K562 (cell line): Measurements from ENCODE around the gene ZNF800. TPM values are rescaled to one million over a fixed set of nuclear protein-coding genes. Genes with fewer than 3 reads are reported as not detected.

ENCODE experiments used
- ATF2 ChIP-seq: sonication (generic); formaldehyde crosslinking; IDR thresholded peaks from 2 replicates; pipeline ENCODE4 v1.8.1; 2022; ENCODE audit warnings: missing genetic modification reagents
- CHCHD3 ChIP-seq: fragments of 250-450 bp; sonication (Bioruptor Pico); IDR thresholded peaks from 2 replicates; pipeline ENCODE4 v2.1.2; 2022; ENCODE audit warnings: mild to moderate bottlenecking
- COPS2 ChIP-seq: fragments of 450-650 bp; conservative IDR thresholded peaks from 2 replicates; pipeline ENCODE4 v1.6.1; 2016; ENCODE audit warnings: mild to moderate bottlenecking, moderate library complexity
- DPF2 ChIP-seq: fragments of 450-650 bp; IDR thresholded peaks from 2 replicates; pipeline ENCODE4 v1.6.1; 2016
- E2F1 ChIP-seq: sonication (generic); formaldehyde crosslinking; IDR thresholded peaks from 2 replicates; pipeline ENCODE4 v1.8.1; 2023; ENCODE audit warnings: mild to moderate bottlenecking, missing genetic modification reagents, moderate library complexity
- FOXO4 ChIP-seq: fragments of 450-650 bp; formaldehyde crosslinking; IDR thresholded peaks from 2 replicates; pipeline ENCODE4 v1.4.0; 2020; ENCODE audit warnings: mild to moderate bottlenecking, moderate library complexity
- HINFP ChIP-seq: fragments of 450-650 bp; conservative IDR thresholded peaks from 2 replicates; pipeline ENCODE4 v1.6.1; 2016; ENCODE audit warnings: missing genetic modification characterization, low read depth, mild to moderate bottlenecking, control low read depth, missing compliant biosample characterization
- KAT8 ChIP-seq: fragments of 450-650 bp; IDR thresholded peaks from 2 replicates; pipeline ENCODE4 v1.6.1; 2016; ENCODE audit warnings: low read depth, mild to moderate bottlenecking
- MAX ChIP-seq: sonication (generic); formaldehyde crosslinking; IDR thresholded peaks from 2 replicates; pipeline ENCODE4 v1.9.0; 2022; ENCODE audit warnings: mild to moderate bottlenecking, missing genetic modification reagents
- MCM7 ChIP-seq, 2 experiments: fragments of 450-650 bp; IDR thresholded peaks; 2 replicates each; pipeline ENCODE4 v1.6.1; 2016 to 2018
- NFRKB ChIP-seq: fragments of 450-650 bp; IDR thresholded peaks from 2 replicates; pipeline ENCODE4 v1.6.1; 2016; ENCODE audit warnings: low read depth
- PPARD ChIP-seq: fragments of 250-450 bp; sonication (Bioruptor Pico); IDR thresholded peaks from 2 replicates; pipeline ENCODE4 v1.8.0; 2022; ENCODE audit warnings: inconsistent platforms, mild to moderate bottlenecking, moderate library complexity
- PRDM10 ChIP-seq: fragments of 450-650 bp; IDR thresholded peaks from 2 replicates; pipeline ENCODE4 v1.6.1; 2018; ENCODE audit not compliant: partially characterized antibody
- RFX5 ChIP-seq: IDR thresholded peaks from 2 replicates; pipeline ENCODE4 v1.6.1; 2011; ENCODE audit warnings: low read depth, mild to moderate bottlenecking, improper control_type of control experiment, low read length
- RHOXF2B ChIP-seq: fragments of 250-450 bp; sonication (Bioruptor Pico); conservative IDR thresholded peaks from 2 replicates; pipeline ENCODE4 v1.5.1; 2021
- SIN3B ChIP-seq: fragments of 450-650 bp; IDR thresholded peaks from 2 replicates; pipeline ENCODE4 v1.6.1; 2017; ENCODE audit warnings: low read depth, mild to moderate bottlenecking, moderate library complexity
- ZC3H4 ChIP-seq: sonication (generic); formaldehyde crosslinking; IDR thresholded peaks from 2 replicates; pipeline ENCODE4 v1.9.0; 2021; ENCODE audit warnings: missing genetic modification reagents, borderline replicate concordance
- ZNF3 ChIP-seq: fragments of 250-450 bp; sonication (Bioruptor Pico); IDR thresholded peaks from 2 replicates; pipeline ENCODE4 v1.5.0; 2021; ENCODE audit warnings: mild to moderate bottlenecking, moderate library complexity
- ZNF57 ChIP-seq: fragments of 450-650 bp; formaldehyde crosslinking; IDR thresholded peaks from 2 replicates; pipeline ENCODE4 v1.4.0; 2020; ENCODE audit warnings: mild to moderate bottlenecking, moderate library complexity
- polyA plus RNA-seq, 8 experiments: library from polyadenylated mRNA; depleted of rRNA in 4 of 8; stranded (reverse) in 5 of 8; unstranded in 3 of 8; fragments of >200 nt; fragmentation: Nextera tagmentation in 2 of 8; fragmentation: Illumina TruSeq in 1 of 8; extraction: Ambion mirVana in 2 of 8; extraction: Trizol in 1 of 8; gene quantifications; 2 replicates each; pipeline versions ENCODE4 v1.2.1 to v1.2.3, GENCODE V29; 2011 to 2014; ENCODE audit warnings: inconsistent platforms in 1 of 8, missing spikeins in 1 of 8
- total RNA-seq, 7 experiments: library from RNA; depleted of rRNA in 6 of 7; stranded (reverse); fragments of >200 nt in 6 of 7; fragmentation: Illumina TruSeq in 2 of 7; extraction: Trizol in 2 of 7; gene quantifications; 2 replicates each; pipeline versions ENCODE4 v1.2.1 to v1.2.3, GENCODE V29; 2011 to 2021; ENCODE audit warnings: low replicate concordance in 1 of 7

Gene ZNF800
- total and polyA plus RNA-seq, 9 of the 15 experiments (the other 6 are each of a cell fraction or from before 2014, with no cell fraction given), result 7.5 to 58.3 (median 33.4) TPM

GRCh38 chr7:127392566-127393367 is at the start of gene ZNF800 (continued):
- TF ChIP-seq COPS2 (no peak), ZC3H4 (no peak; the same call in 1 of the 2 replicates), ZNF57 (CRISPR knock-in tag) (no peak), CHCHD3 (CRISPR knock-in tag) (peak; percentile 84), HINFP (tag) (no peak), RFX5 (no peak), E2F1 (no peak), PPARD (no peak), KAT8 (no peak), ZNF3 (CRISPR knock-in tag) (no peak), ATF2 (CRISPR knock-in tag) (no peak), RHOXF2B (CRISPR knock-in tag) (no peak), FOXO4 (CRISPR knock-in tag) (no peak), DPF2 (no peak; the same call in 1 of the 2 replicates), SIN3B (0 out of 2 replicates have a peak, but pooled peaks have one; percentile 15), MCM7 (IDR thresholded peaks at IDR 0.05) (no peak), MAX (CRISPR knock-in tag) (no peak), NFRKB (peak; percentile 50; the same call in 1 of the 2 replicates), PRDM10 (no peak)
